HG02759 (cell line): ENCODE results near the gene TIGD6.
"Not testable (repeated sequence)": the region's sequence is repeated elsewhere in the genome, so short reads cannot be mapped to it uniquely, and the experiment has no call there.

Source experiments
- ATAC-seq: cut with Tn5 transposase; IDR thresholded peaks from one replicate; pipeline ENCODE4 v1.9.1; 2021; ENCODE audit warnings: mild to moderate bottlenecking, moderate library complexity; ENCODE audit not compliant: unreplicated experiment

TIGD6 gene

DNA sequence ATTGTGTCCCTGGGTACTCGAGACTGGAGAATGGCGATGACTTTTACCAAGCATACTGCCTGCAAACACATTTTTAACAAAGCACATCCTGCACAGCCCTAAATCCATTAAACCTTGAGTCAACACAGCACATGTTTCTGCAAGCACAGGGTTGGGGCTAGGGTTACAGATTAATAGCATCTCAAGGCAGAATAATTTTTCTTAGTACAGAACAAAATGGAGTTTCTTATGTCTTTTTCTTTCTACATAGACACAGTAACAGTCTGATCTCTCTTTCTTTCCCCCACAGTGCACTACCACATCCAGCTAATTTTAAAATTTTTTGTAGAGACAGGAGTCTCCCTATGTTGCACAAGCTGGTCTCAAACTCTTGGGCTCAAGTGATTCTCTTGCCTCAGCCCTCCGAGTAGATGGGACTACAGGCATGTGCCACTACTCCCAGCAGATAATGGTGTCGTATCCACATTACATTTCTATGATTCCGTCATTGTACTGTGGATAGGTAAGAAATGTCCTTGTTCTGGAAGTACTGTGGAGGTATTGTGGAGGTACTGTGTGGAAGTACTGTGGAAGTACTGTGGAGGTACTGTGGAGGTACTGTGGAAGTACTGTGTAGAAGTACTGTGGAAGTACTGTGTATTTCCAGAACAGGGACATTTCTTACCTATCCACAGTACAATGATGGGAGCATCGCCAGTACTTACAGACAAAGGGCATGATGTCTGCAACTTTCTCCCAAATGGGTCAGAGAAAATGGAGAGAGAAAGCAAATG, 57.1 kb downstream of the TIGD6 start:
- ATAC-seq = not testable (repeated sequence)
